HG03571 (cell line): ENCODE data around the gene GRAMD1A.
A peak's percentile ranks its signal among the peaks of the same experiment; 100 is the strongest.
"Not testable (repeated sequence)": the region's sequence is repeated elsewhere in the genome, so short reads cannot be mapped to it uniquely, and the experiment has no call there.

Experiments used
- ATAC-seq: cut with Tn5 transposase; IDR thresholded peaks from one replicate; pipeline ENCODE4 v1.9.1; 2021; ENCODE audit not compliant: unreplicated experiment

Gene GRAMD1A

GRCh38 chr19:34999498-35000337 is at the start of gene GRAMD1A:
GRAMD1A (plus strand) TSS chr19:35000323; CDS start chr19:35000479, 156 bp downstream.
- ATAC-seq, result peak; percentile 42

DNA sequence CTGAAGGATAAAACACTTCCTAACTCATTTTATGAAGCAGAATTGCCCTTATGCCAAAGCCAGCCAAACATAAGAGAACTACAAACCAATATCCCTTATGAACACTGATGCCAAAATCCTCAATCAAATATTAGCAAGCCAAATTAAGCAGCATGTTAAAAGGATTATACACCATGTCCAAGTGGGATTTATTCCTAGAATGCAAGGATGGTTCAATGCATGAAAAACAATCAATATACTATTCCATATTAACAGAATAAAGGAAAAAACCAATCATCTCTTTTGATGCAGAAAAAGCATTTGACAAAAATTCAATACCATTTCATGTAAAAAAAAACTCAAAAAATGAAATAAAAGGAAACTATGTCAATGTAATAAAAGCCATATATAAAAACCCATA is 47.0 kb upstream of the GRAMD1A start:
- ATAC-seq, result no peak

- no peak for ATAC-seq
These were observed 42.0 kb upstream of the GRAMD1A start for GRCh38 chr19:34957830-34958751.

DNA sequence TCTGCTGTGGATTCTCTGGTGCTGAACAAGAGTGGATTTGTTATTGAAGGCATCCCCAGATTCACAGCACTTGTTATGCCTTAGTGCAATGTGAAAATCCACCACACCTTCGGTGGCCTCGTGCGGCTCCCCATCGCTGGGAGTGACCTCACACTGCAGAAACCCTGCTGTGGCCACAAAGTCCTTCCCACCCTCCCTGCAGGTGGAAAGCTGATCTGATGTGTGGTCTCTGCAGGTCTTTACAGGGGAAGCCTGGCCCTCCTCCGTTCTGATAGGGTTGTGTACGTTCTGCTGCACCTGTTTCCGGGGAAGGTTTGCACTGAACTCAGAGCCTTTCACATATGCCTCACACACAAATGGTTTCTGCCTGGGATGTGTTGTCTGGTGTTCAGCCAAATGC is 41.1 kb upstream of the GRAMD1A start:
- no peak for ATAC-seq

DNA sequence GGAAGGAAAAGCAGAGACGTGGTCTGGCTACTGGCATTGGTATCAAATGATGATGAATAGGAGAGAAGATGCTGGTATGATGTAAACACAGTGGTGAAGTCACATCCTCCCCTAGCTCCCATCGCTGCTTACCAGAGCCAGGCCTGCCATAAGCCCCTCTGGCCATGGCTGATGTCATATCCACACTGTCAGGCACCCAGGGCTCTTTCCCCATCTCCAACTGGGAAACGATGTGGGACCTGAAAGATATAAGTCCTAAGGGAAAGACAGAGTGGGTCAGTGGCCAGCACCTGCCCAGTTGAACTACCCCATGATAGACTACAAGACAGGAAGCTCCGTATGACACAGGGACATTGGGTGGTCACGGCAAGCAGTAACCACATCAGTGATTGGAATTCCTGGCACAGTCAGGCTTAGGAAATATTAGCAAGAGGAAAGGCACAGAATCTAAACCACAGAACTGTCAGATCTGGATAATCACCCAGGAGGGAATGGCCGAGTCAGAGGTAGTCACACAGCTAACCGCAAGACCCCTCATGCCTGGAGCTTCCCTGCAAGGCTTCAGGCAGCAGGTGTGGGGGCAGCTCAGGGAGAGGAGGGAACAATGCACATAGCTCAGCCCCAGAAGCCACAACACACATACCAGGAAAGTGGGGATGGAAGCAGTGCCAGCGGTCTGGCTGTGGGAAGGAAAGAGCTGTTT is 39.9 kb upstream of the GRAMD1A start:
- ATAC-seq, result no peak

- no peak for ATAC-seq
These were observed 39.0 kb upstream of the GRAMD1A start for GRCh38 chr19:34960940-34961679.

GRCh38 chr19:34961775-34962686 is 38.1 kb upstream of the GRAMD1A start:
- no peak for ATAC-seq

DNA sequence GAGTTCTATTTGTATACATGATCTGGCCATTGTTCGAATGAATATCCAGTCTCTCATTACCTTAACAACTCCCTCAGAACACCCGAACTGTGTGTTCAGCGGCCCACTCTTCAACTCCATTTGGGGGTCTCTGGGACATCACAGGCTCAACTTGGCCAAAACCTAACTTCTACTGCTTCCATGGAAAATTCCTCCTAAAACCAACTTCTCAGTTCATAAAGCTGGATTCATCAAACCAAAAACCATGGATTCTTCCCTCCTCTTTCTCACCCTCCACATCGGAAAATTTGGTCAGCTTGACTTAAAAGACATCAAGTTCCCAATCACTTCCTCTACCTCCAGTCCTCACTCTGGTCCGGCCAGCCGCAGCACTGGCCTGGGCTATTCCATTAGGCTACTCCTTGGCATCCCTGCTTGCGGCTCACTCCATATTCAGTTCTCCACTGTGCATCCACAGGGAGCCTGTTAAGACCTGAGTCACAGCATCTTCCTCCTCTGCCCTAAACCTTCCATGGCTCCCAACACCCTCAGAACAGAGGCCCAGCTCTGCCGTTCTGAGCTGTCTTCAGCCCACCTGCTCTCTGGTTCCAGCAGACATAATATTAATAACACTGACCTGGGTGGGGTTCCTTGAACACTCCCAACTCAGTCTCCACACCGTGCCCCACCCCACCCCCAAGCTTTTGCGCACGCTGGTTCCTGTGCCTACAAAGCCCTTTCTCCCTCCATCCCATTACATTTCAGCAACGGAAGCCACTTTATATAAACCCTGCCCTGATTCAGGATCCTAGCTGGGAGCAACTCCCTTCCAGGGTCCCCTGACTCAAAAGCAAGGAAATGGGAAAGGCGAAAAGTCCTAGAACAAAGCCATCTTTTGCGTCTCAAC is 37.2 kb upstream of the GRAMD1A start:
- ATAC-seq, result no peak

DNA sequence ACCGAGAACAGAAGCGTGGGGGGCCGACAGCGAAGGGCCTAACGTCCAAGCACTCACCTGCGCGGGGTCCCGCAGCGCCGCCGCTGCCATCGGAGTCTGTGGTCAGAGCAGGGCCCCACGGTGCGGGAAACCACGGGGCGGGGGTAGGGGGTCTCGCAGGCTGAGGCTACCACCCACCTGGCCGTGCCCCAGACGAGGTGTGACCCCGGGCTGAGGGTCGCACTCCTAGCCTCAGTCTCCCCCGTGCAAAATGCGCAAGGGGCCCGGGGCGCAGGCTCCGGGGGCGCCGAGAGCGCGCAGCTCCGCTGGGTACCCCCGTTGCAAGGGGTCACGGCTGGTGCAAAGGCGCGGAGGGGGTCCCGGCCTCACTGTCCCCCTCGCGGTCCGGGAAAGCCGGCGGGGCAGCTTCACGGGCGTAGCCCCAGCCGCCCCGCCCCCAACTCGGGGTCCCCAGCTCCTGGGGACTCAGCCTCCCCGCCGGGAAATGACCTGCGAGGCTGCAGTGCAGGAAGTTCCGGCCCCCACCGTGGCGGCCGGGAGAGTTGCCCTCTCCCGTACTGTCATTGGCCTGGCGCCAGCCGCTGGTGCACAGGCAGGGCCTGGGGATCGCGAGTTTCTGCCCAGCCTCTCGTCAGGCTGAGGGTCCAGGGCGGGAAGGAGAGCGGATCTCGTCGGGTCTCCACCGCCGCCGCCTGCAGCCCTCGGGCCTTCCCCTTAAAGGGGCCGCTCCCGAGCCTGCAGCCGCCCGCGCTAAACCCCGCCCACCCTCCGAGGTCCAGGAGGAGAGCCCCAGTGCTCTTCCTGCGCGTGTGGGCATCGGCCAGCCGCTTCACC is 36.3 kb upstream of the GRAMD1A start, which contains the start of gene ZNF792:
Gene ZNF792 (minus strand): TSS at position 657 of the 834 bp plus-strand sequence. CDS start 567 bp downstream, at position 90.
- ATAC-seq, result peak; percentile 61

DNA sequence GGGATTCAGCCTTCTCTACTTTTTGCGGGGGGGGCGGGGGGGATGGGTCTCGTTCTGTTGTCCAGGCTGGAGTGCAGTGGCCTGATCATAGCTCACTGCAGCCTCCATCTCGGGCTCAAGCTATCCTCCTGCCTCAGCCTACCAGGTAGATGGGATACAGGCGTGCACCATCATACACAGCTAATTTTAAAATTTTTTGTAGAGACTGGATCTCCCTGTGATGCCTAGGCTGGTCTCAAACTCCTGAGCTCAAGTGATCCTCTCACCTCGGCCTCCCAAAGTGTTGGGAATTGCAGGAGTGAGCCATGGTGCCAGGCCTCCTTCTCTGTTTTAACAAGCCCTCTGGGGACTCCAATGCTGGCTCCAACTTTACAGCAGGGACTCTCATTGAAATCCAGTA is 35.5 kb upstream of the GRAMD1A start:
- ATAC-seq, result no peak

GRCh38 chr19:34965505-34965904 is 34.6 kb upstream of the GRAMD1A start:
- not testable (repeated sequence) for ATAC-seq

- ATAC-seq, result no peak
These were observed 32.6 kb upstream of the GRAMD1A start for GRCh38 chr19:34967551-34967950.

- no peak for ATAC-seq
These were observed 30.4 kb upstream of the GRAMD1A start for GRCh38 chr19:34969721-34970120.

DNA sequence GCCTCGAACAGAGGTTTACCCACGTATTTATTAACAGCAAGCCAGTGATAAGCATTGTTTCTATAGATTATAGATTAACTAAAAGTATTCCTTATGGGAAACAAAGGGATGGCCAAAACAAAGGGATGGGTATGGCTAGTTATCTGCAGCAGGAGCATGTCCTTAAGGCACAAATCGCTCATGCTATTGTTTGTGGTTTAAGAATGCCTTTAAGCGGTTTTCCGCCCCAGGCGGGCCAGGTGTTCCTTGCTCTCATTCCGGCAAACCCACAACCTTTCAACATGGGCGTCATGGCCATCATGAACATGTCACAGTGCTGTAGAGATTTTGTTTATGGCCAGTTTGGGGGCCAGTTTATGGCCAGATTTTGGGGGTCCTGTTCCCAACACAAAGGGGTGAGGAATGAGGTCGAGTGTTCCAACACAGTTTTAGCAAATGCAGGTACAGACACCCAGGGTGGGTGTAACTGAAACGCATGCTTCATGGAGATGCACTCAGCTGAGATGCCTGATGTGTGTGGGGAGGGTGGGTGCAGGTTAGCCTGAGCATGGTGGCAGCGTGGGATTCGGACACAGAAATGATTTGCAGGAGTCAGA is 29.8 kb upstream of the GRAMD1A start:
- ATAC-seq, result not testable (repeated sequence)

DNA sequence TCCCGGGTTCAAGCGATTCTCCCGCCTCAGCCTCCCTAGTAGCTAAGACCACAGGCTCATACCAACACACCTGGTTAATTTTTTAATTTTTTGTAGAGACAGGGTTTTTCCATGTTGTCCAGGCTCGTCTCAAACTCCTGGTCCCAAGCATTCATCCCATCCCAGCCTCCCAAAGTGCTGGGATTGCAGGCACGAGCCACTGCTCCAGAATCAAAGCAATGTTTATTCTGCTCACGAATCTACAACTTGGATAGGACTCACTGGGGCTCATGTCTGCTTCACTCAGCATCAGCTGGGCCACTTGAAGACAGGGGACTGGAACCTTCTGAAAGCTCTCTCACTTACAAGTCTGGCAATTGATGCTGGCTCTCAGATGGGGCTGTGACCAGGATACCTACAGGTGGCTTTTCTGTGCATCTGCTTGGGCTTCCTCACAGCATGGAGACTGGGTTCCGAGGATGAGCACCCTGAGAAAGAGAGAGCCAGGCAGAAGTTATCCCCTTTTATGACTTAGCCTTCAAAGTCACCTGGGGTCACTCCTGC is 27.9 kb upstream of the GRAMD1A start:
- no peak for ATAC-seq

- no peak for ATAC-seq
These were observed 25.5 kb upstream of the GRAMD1A start for GRCh38 chr19:34974646-34975045.

GRCh38 chr19:34975056-34975455 is 25.1 kb upstream of the GRAMD1A start:
- no peak for ATAC-seq
